ENCODE results near the gene MAST4. TPM values are rescaled to one million over a fixed set of nuclear protein-coding genes. Genes with fewer than 3 reads are reported as not detected.
"Not testable (repeated sequence)": the region's sequence is repeated elsewhere in the genome, so short reads cannot be mapped to it uniquely, and the experiment has no call there.

Gene MAST4
- total RNA-seq, 1 donor from 2014 or later: 19.0 TPM

- Mint-ChIP-seq H3K9me3 (no peaks in the 10 kb centered on the region), H3K36me3 (ENCODE audit: low read depth) (no peaks in the 10 kb centered on the region), H3K4me1 (ENCODE audit: low read depth) (peaks cover 18% of the 10 kb centered on the region), H3K27me3 (ENCODE audit: insufficient read depth) (no peaks in the 10 kb centered on the region), H3K27ac (no peak overlapping the region), H3K4me3 (no peak overlapping the region)
- DNase-seq (ENCODE audit: low spot score): no peak
- intact Hi-C loops (cut with micrococcal nuclease): no loop called here
Observed at GRCh38 chr5:66747607-66748006, 151.4 kb downstream of the MAST4 start.

GRCh38 chr5:66752668-66753067, 156.5 kb downstream of the MAST4 start:
- H3K27me3 Mint-ChIP-seq (ENCODE audit: insufficient read depth): peaks cover 12% of the 10 kb centered on the region
- H3K9me3 Mint-ChIP-seq; H3K27ac Mint-ChIP-seq; intact Hi-C loops (cut with micrococcal nuclease); H3K36me3 Mint-ChIP-seq (ENCODE audit: low read depth); H3K4me3 Mint-ChIP-seq; DNase-seq (ENCODE audit: low spot score); H3K4me1 Mint-ChIP-seq (ENCODE audit: low read depth): not testable (repeated sequence)

- Mint-ChIP-seq H3K27ac (no peak overlapping the region), H3K9me3 (no peaks in the 10 kb centered on the region), H3K27me3 (ENCODE audit: insufficient read depth) (peaks cover 26% of the 10 kb centered on the region), H3K4me3 (no peak overlapping the region), H3K36me3 (ENCODE audit: low read depth) (no peaks in the 10 kb centered on the region), H3K4me1 (ENCODE audit: low read depth) (no peaks in the 10 kb centered on the region)
- DNase-seq (ENCODE audit: low spot score): no peak
- intact Hi-C loops (cut with micrococcal nuclease): loop anchor here (1.0 to 5.0 kb wide), 4 partner anchors 107 to 587 kb away; no protein-coding TSS in a partner anchor
Observed at GRCh38 chr5:66757219-66757833, 161.1 kb downstream of the MAST4 start.

GRCh38 chr5:66757834-66758371, 161.7 kb downstream of the MAST4 start:
- DNase-seq (ENCODE audit: low spot score): no peak
- H3K4me1 Mint-ChIP-seq (ENCODE audit: low read depth): no peaks in the 10 kb centered on the region
- no peak overlapping the region for H3K4me3 Mint-ChIP-seq
- no peak overlapping the region for H3K27ac Mint-ChIP-seq
- H3K27me3 Mint-ChIP-seq (ENCODE audit: insufficient read depth): peaks cover 26% of the 10 kb centered on the region
- intact Hi-C loops (cut with micrococcal nuclease): loop anchor here (1.0 to 5.0 kb wide), 4 partner anchors 106 to 587 kb away; no protein-coding TSS in a partner anchor
- no peaks in the 10 kb centered on the region for H3K9me3 Mint-ChIP-seq
- H3K36me3 Mint-ChIP-seq (ENCODE audit: low read depth): no peaks in the 10 kb centered on the region

GRCh38 chr5:66769030-66769733, 173.0 kb downstream of the MAST4 start:
- H3K4me3 Mint-ChIP-seq: no peak overlapping the region
- H3K36me3 Mint-ChIP-seq (ENCODE audit: low read depth): peaks cover 3% of the 10 kb centered on the region
- H3K4me1 Mint-ChIP-seq (ENCODE audit: low read depth): no peaks in the 10 kb centered on the region
- no peaks in the 10 kb centered on the region for H3K9me3 Mint-ChIP-seq
- H3K27ac Mint-ChIP-seq: no peak overlapping the region
- intact Hi-C loops (cut with micrococcal nuclease): no loop called here
- H3K27me3 Mint-ChIP-seq (ENCODE audit: insufficient read depth): peaks cover 6% of the 10 kb centered on the region
- no peak for DNase-seq (ENCODE audit: low spot score)

GRCh38 chr5:66769839-66770617, 173.8 kb downstream of the MAST4 start:
- H3K27ac Mint-ChIP-seq: no peak overlapping the region
- intact Hi-C loops (cut with micrococcal nuclease): no loop called here
- H3K9me3 Mint-ChIP-seq: no peaks in the 10 kb centered on the region
- peaks cover 6% of the 10 kb centered on the region for H3K27me3 Mint-ChIP-seq (ENCODE audit: insufficient read depth)
- peaks cover 3% of the 10 kb centered on the region for H3K36me3 Mint-ChIP-seq (ENCODE audit: low read depth)
- DNase-seq (ENCODE audit: low spot score): no peak
- H3K4me1 Mint-ChIP-seq (ENCODE audit: low read depth): no peaks in the 10 kb centered on the region
- no peak overlapping the region for H3K4me3 Mint-ChIP-seq

GRCh38 chr5:66777868-66778267, 181.7 kb downstream of the MAST4 start:
- Mint-ChIP-seq H3K36me3 (ENCODE audit: low read depth) (peaks cover 4% of the 10 kb centered on the region), H3K27ac (no peak overlapping the region), H3K9me3 (no peaks in the 10 kb centered on the region), H3K4me3 (no peak overlapping the region), H3K4me1 (ENCODE audit: low read depth) (no peaks in the 10 kb centered on the region), H3K27me3 (ENCODE audit: insufficient read depth) (peaks cover 5% of the 10 kb centered on the region)
- no peak for DNase-seq (ENCODE audit: low spot score)
- intact Hi-C loops (cut with micrococcal nuclease): no loop called here

GRCh38 chr5:66779528-66779927, 183.3 kb downstream of the MAST4 start:
- no peaks in the 10 kb centered on the region for H3K9me3 Mint-ChIP-seq
- no peak for DNase-seq (ENCODE audit: low spot score)
- intact Hi-C loops (cut with micrococcal nuclease): no loop called here

GRCh38 chr5:66788556-66788955, 192.4 kb downstream of the MAST4 start:
- Mint-ChIP-seq H3K27me3 (ENCODE audit: insufficient read depth) (peaks cover 8% of the 10 kb centered on the region), H3K4me3 (no peak overlapping the region), H3K36me3 (ENCODE audit: low read depth) (no peaks in the 10 kb centered on the region), H3K27ac (no peak overlapping the region), H3K4me1 (ENCODE audit: low read depth) (no peaks in the 10 kb centered on the region), H3K9me3 (no peaks in the 10 kb centered on the region)
- intact Hi-C loops (cut with micrococcal nuclease): no loop called here
- no peak for DNase-seq (ENCODE audit: low spot score)

More at GRCh38 chr5:66779528-66779927, 183.3 kb downstream of the MAST4 start:
- Mint-ChIP-seq H3K27me3 (ENCODE audit: insufficient read depth) (peaks cover 9% of the 10 kb centered on the region), H3K4me3 (no peak overlapping the region), H3K4me1 (ENCODE audit: low read depth) (no peaks in the 10 kb centered on the region), H3K27ac (no peak overlapping the region), H3K36me3 (ENCODE audit: low read depth) (peaks cover 3% of the 10 kb centered on the region)

GRCh38 chr5:66789434-66789833, 193.2 kb downstream of the MAST4 start:
- no peaks in the 10 kb centered on the region for H3K4me1 Mint-ChIP-seq (ENCODE audit: low read depth)
- no peaks in the 10 kb centered on the region for H3K36me3 Mint-ChIP-seq (ENCODE audit: low read depth)
- DNase-seq (ENCODE audit: low spot score): no peak

GRCh38 chr5:66793049-66793448, 196.9 kb downstream of the MAST4 start:
- Mint-ChIP-seq H3K27ac (no peak overlapping the region), H3K4me3 (no peak overlapping the region), H3K9me3 (no peaks in the 10 kb centered on the region), H3K27me3 (ENCODE audit: insufficient read depth) (peaks cover 19% of the 10 kb centered on the region), H3K4me1 (ENCODE audit: low read depth) (no peaks in the 10 kb centered on the region), H3K36me3 (ENCODE audit: low read depth) (no peaks in the 10 kb centered on the region)
- DNase-seq (ENCODE audit: low spot score): no peak
- intact Hi-C loops (cut with micrococcal nuclease): no loop called here

More at GRCh38 chr5:66789434-66789833, 193.2 kb downstream of the MAST4 start:
- Mint-ChIP-seq H3K9me3 (no peaks in the 10 kb centered on the region), H3K27me3 (ENCODE audit: insufficient read depth) (peaks cover 11% of the 10 kb centered on the region), H3K4me3 (no peak overlapping the region), H3K27ac (no peak overlapping the region)
- intact Hi-C loops (cut with micrococcal nuclease): no loop called here

GRCh38 chr5:66795682-66796081, 199.5 kb downstream of the MAST4 start:
- Mint-ChIP-seq H3K9me3 (no peaks in the 10 kb centered on the region), H3K4me1 (ENCODE audit: low read depth) (no peaks in the 10 kb centered on the region), H3K27me3 (ENCODE audit: insufficient read depth) (peaks cover 25% of the 10 kb centered on the region), H3K36me3 (ENCODE audit: low read depth) (no peaks in the 10 kb centered on the region), H3K27ac (no peak overlapping the region), H3K4me3 (no peak overlapping the region)
- no peak for DNase-seq (ENCODE audit: low spot score)
- intact Hi-C loops (cut with micrococcal nuclease): no loop called here
